ENCODE measurements around the gene TEDC1.

Gene TEDC1

GRCh38 chr14:105458571-105458970 is 32.5 kb upstream of the TEDC1 start:
- DNase-seq = no peak

GRCh38 chr14:105460116-105460515 is 30.9 kb upstream of the TEDC1 start:
- no peak for DNase-seq

GRCh38 chr14:105460616-105461015 is 30.4 kb upstream of the TEDC1 start:
- DNase-seq = no peak

- DNase-seq = no peak
Observed at GRCh38 chr14:105461903-105462302, 29.1 kb upstream of the TEDC1 start.

GRCh38 chr14:105464501-105464900 is 26.5 kb upstream of the TEDC1 start:
- DNase-seq = no peak

GRCh38 chr14:105465209-105466031 is 25.6 kb upstream of the TEDC1 start:
- no peak for DNase-seq

- no peak for DNase-seq
Observed at GRCh38 chr14:105466531-105467248, 24.4 kb upstream of the TEDC1 start.

- DNase-seq = no peak
Observed at GRCh38 chr14:105467249-105467941, 23.7 kb upstream of the TEDC1 start.

GRCh38 chr14:105467942-105468471 is 23.0 kb upstream of the TEDC1 start:
- no peak for DNase-seq

GRCh38 chr14:105468621-105469241 is 22.3 kb upstream of the TEDC1 start:
- DNase-seq = no peak

- no peak for DNase-seq
Observed at GRCh38 chr14:105469456-105470349, 21.3 kb upstream of the TEDC1 start.

- no peak for DNase-seq
Observed at GRCh38 chr14:105470350-105471296, 20.4 kb upstream of the TEDC1 start.

- DNase-seq = no peak
Observed at GRCh38 chr14:105471297-105471821, 19.7 kb upstream of the TEDC1 start.

- DNase-seq = no peak
Observed at GRCh38 chr14:105471823-105472485, 19.1 kb upstream of the TEDC1 start.

- DNase-seq = no peak
Observed at GRCh38 chr14:105472486-105472991, 18.5 kb upstream of the TEDC1 start.

GRCh38 chr14:105473033-105473676 is 17.9 kb upstream of the TEDC1 start:
- DNase-seq = no peak

GRCh38 chr14:105473677-105474482 is 17.2 kb upstream of the TEDC1 start:
- DNase-seq = peak; percentile 49 to 66 (median 49)
